Activated CD4-positive, alpha-beta T cell treated with anti-CD3 and anti-CD28 coated beads, Interleukin-10, Interleukin-2, amounts not matched to agents 100 ng/mL and 50 ng/mL, durations not matched to agents 16 hours and 8 hours (primary cell): ENCODE results near the gene ARHGAP22.
A peak's percentile ranks its signal among the peaks of the same experiment; 100 is the strongest.

Experiments
- DNase-seq: peaks from one replicate; pipeline ENCODE4 v3.0.0-alpha.2; 2020

The ARHGAP22 gene

GRCh38 chr10:48412081-48412480, 192.8 kb downstream of the ARHGAP22 start:
- no peak for DNase-seq

- no peak for DNase-seq
These were observed 193.4 kb downstream of the ARHGAP22 start for GRCh38 chr10:48411510-48411909.

- no peak for DNase-seq
These were observed 194.4 kb downstream of the ARHGAP22 start for GRCh38 chr10:48410503-48410902.

DNA sequence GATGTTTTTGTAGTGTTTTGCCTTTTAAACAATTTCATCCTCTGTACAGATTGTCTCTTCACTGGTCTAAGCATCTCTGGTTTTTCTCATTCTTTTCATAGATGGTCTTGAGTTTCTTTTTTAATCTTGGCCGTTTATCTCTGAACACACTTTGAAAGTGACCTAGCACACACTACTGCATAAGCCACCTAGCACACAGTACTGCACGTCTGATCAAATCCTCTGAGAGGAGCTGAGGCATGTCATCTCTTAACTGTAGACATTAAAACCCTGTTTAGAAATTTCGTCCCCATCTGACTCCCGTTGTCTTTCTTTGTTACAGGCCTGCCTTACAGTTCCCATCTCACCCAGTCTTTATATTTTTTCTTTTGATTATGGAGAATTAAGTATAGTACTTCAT, 198.2 kb downstream of the ARHGAP22 start:
- DNase-seq = no peak

GRCh38 chr10:48406204-48406603, 198.7 kb downstream of the ARHGAP22 start:
- DNase-seq = no peak

DNA sequence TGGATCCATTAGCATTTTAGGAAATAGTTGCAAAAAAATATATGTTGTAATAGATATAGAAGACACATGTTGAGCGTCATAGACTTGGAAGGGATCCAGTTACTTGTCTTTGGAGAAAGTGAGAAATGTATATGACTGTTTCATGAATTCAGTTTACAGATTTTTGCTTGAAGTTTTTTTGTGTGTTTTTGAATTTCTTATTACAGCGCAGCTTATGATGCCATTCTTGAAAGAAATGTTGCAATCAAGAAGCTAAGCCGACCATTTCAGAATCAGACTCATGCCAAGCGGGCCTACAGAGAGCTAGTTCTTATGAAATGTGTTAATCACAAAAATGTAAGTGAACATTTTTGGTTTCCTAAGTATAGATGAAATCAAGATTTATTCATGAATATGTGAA, 200.2 kb downstream of the ARHGAP22 start:
- DNase-seq = no peak

GRCh38 chr10:48400850-48401220, 204.0 kb downstream of the ARHGAP22 start:
- peak; percentile 6 for DNase-seq

DNA sequence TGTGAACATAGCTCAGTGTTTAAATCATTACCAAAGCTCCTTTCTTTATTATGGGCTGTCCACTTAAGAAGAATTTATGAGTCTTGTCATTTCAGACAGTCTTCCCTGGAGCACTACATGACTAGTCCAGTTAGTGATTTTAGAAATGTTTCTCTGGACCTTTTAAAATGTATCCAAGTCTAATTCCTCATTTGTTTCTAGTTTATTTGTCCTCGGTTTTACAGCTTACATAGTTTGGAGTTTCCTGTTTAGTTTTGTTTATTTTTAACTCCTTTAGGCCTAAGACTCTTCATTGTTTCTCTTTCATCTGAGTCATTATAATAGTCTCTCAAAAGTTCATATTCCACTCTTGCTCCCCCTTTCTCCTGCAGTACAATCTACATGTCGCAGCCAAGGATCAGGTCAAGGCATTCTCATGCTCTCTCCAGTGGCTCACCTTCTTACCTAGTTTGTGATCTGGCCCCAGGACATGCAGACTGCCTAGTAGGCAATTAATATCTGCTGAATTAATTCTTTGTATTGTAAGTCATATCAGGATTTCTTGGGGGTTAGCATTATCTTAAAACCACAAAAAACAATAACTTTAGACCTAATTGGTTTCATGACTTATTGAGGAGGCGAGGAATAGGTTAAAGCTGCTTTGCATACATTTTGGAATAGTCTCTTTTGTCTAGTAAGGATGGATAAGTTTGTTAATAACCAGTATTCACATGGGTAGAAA, 204.6 kb downstream of the ARHGAP22 start:
- DNase-seq = no peak

DNA sequence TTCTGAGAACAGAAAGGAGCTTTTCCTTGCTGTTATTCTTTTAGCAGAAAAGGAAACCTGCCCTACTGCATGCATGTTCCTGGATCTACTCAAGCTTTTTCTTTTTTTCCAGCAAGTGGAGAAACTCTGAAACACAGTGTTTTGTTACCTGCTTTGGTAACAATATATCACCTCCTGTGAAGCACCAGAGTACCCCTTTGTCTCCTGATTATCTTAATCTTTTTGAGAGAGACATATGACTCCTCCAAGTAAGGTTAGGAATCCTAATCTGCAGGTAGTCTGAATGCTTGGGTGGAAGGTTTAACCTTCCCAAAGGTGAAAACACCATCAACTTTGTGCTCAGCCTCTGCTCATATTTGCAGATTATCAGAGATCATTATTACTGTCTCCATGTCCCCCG, 205.3 kb downstream of the ARHGAP22 start:
- DNase-seq = no peak

DNA sequence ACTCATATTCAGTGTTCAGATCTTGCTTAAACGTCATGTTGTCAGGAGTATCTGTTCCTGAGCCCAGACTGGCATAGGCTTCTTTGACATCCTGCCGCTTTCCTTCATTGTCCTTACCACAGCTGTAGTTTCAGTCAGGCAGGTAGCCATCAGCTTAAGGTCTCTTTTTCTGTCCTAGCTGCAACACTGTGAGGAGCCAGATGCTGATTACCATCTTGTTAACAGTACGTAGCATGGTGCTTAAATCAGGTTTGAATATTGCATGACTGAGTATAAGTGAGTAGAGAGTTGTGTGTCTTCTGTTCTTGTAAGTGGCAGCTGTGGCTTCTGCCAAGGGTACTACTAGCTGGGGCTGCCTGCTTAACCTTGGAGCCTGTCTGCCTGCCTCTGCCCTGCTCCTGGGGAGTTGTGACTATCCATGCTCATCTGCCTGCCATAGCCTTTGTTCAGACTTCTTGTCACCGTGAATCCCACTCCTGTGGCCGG, 205.8 kb downstream of the ARHGAP22 start:
- no peak for DNase-seq

DNA sequence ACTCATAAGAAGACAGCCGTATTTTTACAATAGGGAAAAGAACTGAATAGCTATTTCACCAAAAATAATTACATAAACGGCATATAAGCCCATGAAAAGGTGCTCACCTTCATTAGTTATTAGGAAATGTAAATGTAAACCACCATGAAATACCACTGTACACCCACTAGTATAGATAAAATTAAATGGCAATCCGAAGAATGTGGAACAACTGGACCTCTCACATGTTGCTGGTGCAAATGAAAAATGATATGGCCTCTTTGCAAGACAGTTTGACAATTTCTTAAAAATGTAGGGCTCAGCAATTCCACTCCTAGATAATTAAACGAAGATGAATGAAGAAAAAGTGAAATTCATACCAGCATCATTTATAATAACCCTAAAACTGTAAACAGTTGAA, 206.6 kb downstream of the ARHGAP22 start:
- DNase-seq = no peak
